GM18867 (cell line): ENCODE results near the gene LEMD1.

ENCODE experiments used
- ATAC-seq: cut with Tn5 transposase; IDR thresholded peaks from one replicate; pipeline ENCODE4 v1.9.1; 2021; ENCODE audit warnings: mild to moderate bottlenecking, moderate library complexity; ENCODE audit not compliant: unreplicated experiment

The LEMD1 gene

DNA sequence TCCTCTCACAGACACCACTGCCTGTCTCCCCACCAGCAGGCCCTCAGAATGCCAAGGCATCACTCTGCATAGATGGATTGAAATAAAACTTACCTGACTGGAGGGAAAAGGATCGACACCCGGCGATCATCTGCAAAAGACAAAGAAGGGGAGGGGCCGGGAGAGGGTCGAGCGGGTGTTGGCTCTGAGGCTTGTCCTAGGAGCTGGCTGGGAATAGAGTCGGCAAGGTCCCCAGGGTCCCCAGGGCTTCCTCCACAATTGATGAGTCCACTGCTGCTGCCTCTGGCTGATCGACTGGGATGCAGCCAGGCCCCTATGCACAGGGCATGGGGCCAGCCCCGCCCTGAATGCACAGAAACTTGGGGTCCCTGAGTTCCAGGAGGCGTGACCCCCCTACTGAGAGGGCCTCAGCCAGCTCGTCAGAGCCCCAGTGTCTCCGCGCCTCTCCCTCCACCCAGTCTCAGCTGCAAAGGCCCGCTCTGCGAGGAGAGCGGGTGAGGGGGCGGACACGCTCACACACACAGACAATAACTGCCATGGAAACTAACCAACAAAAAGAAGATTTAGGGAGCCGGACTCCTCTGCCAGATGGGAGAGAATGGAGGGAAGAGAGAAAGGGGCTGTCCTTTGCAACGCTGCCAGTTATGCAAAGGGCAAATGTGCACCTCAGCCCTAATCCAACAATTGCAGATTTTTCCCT, 65.3 kb downstream of the LEMD1 start, which contains the start of gene KLHDC8A:
Gene KLHDC8A (minus strand): TSS at position 483 of the 700 bp plus-strand sequence. CDS start 13,318 bp downstream, outside the sequence.
- no peak for ATAC-seq

DNA sequence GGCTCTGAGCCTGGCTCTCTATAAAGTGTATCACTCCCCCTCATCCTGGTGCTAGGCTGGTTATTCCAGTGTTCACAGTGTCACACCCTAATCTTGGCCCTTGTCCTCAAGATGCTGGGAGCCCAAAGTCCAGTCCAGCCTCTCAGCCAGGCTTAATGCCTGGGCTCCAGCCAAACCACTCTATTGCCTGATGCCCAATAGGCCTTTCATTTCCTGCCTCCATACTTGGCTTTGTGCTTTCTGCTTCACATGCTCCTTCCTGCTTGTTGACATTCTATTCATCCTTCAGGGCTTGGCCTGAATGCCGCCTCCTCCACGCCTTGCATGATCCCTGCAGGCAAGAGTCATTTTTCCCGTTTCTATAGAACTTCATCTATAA, 66.8 kb downstream of the LEMD1 start:
- ATAC-seq = no peak

GRCh38 chr1:205354259-205355074, 67.4 kb downstream of the LEMD1 start:
- no peak for ATAC-seq

DNA sequence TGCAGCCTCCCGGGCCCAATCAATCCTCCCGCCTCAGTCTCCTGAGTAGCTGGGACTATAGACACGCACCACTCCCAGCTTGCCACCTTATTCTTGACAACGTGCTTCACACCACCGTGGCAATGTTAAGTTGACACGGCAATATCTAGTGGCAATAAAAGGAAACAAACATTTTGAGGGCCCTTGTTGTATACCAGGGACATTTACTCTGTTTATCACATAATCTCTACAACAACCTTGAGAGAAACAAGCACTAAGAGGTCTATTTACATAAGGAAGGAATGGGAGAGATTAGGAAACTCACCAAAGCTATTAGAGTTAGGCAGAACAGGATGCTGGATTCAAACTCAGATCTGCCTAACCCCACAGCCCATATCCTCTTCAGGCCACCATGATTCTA, 68.2 kb downstream of the LEMD1 start:
- ATAC-seq = no peak

DNA sequence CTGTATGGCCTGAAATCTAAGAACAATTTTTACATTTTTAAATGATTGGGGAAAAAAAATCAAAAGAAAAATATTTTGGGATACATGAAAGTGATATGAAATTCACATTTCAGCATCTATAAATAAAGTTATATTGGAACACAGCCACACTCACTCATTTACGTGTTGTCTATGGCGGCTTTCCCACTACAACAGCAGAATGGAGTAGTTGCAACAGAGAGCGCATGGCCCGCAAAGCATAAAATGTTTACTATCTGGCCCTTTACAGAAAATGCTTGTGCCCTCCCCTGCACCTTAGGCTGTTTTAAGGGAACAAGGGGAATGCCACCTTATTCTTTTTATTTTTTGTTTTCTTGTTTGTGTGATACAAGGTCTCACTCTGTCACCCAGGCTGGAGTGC, 68.7 kb downstream of the LEMD1 start:
- ATAC-seq = no peak

GRCh38 chr1:205351984-205352713, 69.7 kb downstream of the LEMD1 start:
- ATAC-seq = no peak

- ATAC-seq = no peak
Measured at GRCh38 chr1:205350691-205351141, 71.1 kb downstream of the LEMD1 start.

DNA sequence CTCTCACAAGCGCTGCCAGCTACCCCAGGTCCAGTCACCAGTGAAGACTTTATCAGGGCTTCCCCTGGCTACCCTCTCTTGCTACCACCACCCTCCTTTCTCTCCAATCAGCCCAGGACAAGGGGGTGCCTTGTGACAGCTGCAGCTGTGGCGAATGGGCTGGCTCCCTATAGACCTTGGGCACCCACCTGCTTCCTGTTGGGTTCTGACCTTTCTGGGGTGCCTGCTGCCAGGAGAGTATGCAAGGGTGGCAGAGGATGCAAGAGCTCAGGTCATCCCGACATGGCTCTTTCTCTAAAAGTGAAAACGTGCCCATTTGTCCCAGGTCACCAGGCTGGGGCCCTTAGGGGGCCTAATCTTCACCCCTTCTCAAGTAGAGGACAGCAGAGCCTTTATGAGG, 71.7 kb downstream of the LEMD1 start:
- ATAC-seq = no peak

DNA sequence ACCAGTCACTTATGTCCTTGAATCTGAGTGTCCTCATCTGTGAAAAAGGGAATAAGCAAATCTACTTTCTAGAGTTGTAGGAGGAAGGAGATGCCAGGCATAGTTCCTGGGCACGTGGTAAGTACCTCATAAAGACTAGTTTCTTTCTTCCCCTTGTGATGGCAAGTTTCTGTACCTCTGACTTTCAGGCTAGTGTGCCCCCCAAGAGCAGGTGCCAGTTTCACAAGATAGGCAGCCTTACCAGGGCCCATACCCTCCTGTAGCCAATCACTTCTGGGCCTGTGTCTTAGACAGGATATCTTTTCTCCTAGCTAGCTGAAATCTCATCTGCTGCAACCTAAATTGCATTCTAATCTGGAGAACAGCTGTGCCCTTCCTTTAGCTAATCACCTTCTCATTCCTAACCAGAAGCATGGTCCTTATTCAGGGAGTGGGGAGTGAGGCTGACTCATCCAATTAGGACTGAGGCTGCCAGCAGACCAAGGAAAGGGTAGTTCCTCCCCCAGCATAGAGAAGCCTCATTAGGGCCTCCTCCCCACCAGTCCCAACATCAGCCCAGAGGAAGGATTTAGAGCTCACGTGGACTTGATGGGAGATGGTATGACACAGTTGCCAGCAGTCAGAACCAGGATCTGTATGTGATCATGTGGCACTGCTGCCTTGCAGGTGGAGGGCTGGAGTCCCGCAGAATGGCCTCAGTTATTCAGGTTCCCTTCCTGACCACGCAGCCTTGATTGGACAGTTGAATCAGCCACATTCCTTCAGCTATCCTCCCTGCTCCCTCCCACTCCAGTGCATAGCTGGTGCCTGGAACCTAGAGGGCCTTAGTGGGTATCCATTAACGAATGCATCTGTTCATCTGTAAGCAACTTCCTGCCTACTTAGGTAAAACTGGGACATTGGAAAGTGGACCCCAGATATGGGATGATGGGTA, 73.0 kb downstream of the LEMD1 start:
- ATAC-seq = no peak

- ATAC-seq = no peak
Measured at GRCh38 chr1:205346956-205347574, 74.8 kb downstream of the LEMD1 start.

DNA sequence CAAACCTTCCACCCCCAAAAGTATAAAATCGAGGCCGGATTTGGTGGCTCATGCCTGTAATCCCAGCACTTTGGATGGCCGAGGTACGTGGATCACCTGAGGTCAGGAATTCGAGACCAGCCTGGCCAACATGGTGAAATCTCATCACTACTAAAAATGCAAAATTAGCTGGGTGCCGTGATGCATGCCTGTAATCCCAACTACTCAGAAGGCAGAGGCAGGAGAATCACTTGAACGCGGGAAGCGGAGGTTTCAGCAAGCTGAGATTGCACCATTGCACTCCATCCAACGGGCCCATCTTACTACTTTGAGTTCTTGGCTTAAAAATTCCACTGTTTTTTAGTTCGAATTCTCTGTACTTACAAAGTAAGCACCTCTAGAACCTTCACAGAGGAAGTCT, 76.1 kb downstream of the LEMD1 start:
- ATAC-seq = no peak

- ATAC-seq = no peak
Measured at GRCh38 chr1:205344066-205344928, 77.6 kb downstream of the LEMD1 start.

DNA sequence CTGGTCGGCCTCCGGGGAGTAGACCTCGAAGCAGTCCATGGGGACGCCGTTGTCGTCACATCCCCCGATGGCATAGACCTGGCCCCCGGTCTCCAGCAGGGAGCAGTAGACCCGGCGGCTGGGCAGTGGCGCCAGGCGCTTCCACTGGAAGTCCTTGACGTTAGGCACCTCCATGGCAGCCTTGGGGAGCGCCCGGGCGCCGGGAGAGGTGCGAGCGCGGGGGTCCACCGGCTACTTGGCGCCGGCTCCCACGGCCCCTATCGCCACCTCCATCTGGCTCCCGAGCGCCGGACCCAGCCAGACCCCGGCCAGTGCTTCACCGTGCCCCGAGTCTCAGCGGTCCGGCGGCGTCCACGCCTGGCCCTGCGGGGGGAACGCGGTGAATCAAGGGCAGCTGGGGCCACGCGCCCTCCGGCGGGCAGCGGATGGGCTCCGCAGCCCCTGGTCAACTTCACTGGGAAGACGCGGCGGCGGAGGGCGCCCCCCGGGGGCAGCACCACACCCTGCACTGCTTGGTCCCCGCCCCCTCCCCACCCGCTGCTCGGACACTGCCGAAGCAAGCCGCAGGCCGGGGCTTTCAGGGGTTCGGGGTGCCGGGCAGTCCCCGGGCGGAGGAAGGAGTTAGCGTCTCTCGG, 78.3 kb downstream of the LEMD1 start:
- ATAC-seq = no peak

- no peak for ATAC-seq
Measured at GRCh38 chr1:205342986-205343385, 78.9 kb downstream of the LEMD1 start.

GRCh38 chr1:205340676-205341075, 81.2 kb downstream of the LEMD1 start:
- no peak for ATAC-seq

- peak; percentile 82 for ATAC-seq
Measured at GRCh38 chr1:205339717-205340116, 82.1 kb downstream of the LEMD1 start.

GRCh38 chr1:205339197-205339702, 82.6 kb downstream of the LEMD1 start:
- peak; percentile 7 for ATAC-seq

- ATAC-seq = no peak
Measured at GRCh38 chr1:205338011-205338410, 83.8 kb downstream of the LEMD1 start.
